ENCODE measurements around the gene GTPBP4.

DNA sequence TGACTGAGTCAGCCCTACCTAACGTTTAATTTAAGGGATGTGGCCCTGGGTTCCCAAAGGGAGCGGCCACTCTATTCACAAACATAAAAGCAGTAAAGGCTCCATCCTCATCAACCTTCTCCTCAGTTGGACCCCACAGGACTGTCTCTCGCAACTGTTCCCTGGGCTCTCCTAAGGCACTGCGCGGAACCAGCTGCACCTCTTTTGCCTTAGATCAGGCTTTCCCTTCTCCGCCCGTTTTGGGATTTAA, 689 bp upstream of the GTPBP4 start:
- TF ChIP-seq, protein P1, sequence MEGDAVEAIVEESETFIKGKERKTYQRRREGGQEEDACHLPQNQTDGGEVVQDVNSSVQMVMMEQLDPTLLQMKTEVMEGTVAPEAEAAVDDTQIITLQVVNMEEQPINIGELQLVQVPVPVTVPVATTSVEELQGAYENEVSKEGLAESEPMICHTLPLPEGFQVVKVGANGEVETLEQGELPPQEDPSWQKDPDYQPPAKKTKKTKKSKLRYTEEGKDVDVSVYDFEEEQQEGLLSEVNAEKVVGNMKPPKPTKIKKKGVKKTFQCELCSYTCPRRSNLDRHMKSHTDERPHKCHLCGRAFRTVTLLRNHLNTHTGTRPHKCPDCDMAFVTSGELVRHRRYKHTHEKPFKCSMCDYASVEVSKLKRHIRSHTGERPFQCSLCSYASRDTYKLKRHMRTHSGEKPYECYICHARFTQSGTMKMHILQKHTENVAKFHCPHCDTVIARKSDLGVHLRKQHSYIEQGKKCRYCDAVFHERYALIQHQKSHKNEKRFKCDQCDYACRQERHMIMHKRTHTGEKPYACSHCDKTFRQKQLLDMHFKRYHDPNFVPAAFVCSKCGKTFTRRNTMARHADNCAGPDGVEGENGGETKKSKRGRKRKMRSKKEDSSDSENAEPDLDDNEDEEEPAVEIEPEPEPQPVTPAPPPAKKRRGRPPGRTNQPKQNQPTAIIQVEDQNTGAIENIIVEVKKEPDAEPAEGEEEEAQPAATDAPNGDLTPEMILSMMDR (IDR thresholded peaks at IDR 0.05), result no peak
- TF ChIP-seq, protein P2, sequence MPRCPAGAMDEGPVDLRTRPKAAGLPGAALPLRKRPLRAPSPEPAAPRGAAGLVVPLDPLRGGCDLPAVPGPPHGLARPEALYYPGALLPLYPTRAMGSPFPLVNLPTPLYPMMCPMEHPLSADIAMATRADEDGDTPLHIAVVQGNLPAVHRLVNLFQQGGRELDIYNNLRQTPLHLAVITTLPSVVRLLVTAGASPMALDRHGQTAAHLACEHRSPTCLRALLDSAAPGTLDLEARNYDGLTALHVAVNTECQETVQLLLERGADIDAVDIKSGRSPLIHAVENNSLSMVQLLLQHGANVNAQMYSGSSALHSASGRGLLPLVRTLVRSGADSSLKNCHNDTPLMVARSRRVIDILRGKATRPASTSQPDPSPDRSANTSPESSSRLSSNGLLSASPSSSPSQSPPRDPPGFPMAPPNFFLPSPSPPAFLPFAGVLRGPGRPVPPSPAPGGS (IDR thresholded peaks at IDR 0.05), result no peak
- TF ChIP-seq SMC3 (IDR thresholded peaks at IDR 0.05), result no peak
- no peak for TF ChIP-seq POLR2A (IDR thresholded peaks at IDR 0.05; ENCODE audit: low read length)
- TF ChIP-seq CBX2 (IDR thresholded peaks at IDR 0.05; ENCODE audit: borderline replicate concordance, low read depth), result no peak
- no peak for TF ChIP-seq RAD21 (conservative IDR thresholded peaks at IDR 0.05 in 1 of 2, IDR thresholded peaks at IDR 0.05 in 1 of 2)
- TF ChIP-seq, protein P3, sequence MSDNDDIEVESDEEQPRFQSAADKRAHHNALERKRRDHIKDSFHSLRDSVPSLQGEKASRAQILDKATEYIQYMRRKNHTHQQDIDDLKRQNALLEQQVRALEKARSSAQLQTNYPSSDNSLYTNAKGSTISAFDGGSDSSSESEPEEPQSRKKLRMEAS (IDR thresholded peaks at IDR 0.05), result no peak
- TF ChIP-seq BHLHE40 (IDR thresholded peaks at IDR 0.05; ENCODE audit: low read depth, low read length), result no peak
- no peak for TF ChIP-seq EHMT2 (IDR thresholded peaks at IDR 0.05; ENCODE audit: low read depth)
- TF ChIP-seq EP300 (IDR thresholded peaks at IDR 0.05), result no peak
- no peak for TF ChIP-seq RARB (CRISPR knock-in tag; IDR thresholded peaks at IDR 0.05)
- TF ChIP-seq, protein P4, sequence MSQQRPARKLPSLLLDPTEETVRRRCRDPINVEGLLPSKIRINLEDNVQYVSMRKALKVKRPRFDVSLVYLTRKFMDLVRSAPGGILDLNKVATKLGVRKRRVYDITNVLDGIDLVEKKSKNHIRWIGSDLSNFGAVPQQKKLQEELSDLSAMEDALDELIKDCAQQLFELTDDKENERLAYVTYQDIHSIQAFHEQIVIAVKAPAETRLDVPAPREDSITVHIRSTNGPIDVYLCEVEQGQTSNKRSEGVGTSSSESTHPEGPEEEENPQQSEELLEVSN (IDR thresholded peaks at IDR 0.05; ENCODE audit: borderline replicate concordance, low read depth), result no peak
- no peak for TF ChIP-seq FOSL2 (IDR thresholded peaks at IDR 0.05)
- TF ChIP-seq FOSL2 (CRISPR knock-in tag; IDR thresholded peaks at IDR 0.05), result no peak
- TF ChIP-seq ESRRA (IDR thresholded peaks at IDR 0.05; ENCODE audit: borderline replicate concordance, low read length), result no peak
